Immature natural killer cell (primary cell): ENCODE data around the gene DYNLT3. TPM values are rescaled to one million over a fixed set of nuclear protein-coding genes. Genes with fewer than 3 reads are reported as not detected.
A peak's percentile ranks its signal among the peaks of the same experiment; 100 is the strongest.

Experiments
- DNase-seq, 3 donors: peaks; one replicate each; pipeline ENCODE4 v3.0.0; 2022; ENCODE audit warnings: mixed read lengths in 1 of 3
- H3K27ac Mint-ChIP-seq, 6 donors: one replicate each; pipeline ENCODE4 v1.8.0; 2020; ENCODE audit warnings: mixed read lengths in 6 of 6, mild to moderate bottlenecking in 5 of 6, inconsistent platforms in 4 of 6, moderate library complexity in 3 of 6
- H3K27me3 Mint-ChIP-seq, 3 donors: one replicate each; pipeline ENCODE4 v1.8.0; 2020 to 2021; ENCODE audit warnings: low read depth in 3 of 3, mild to moderate bottlenecking in 3 of 3, mixed read lengths in 3 of 3, moderate library complexity in 3 of 3, inconsistent platforms in 1 of 3
- H3K36me3 Mint-ChIP-seq, 3 donors: one replicate each; pipeline ENCODE4 v1.8.0; 2020; ENCODE audit warnings: mixed read lengths in 3 of 3, inconsistent platforms in 2 of 3, mild to moderate bottlenecking in 2 of 3
- H3K4me1 Mint-ChIP-seq, 2 donors: one replicate each; pipeline ENCODE4 v1.8.0; 2020; ENCODE audit warnings: inconsistent platforms in 2 of 2, mild to moderate bottlenecking in 2 of 2, mixed read lengths in 2 of 2, moderate library complexity in 1 of 2
- H3K4me3 Mint-ChIP-seq, 5 donors: one replicate each; pipeline ENCODE4 v1.8.0; 2020; ENCODE audit warnings: mild to moderate bottlenecking in 5 of 5, mixed read lengths in 5 of 5, inconsistent platforms in 3 of 5, moderate library complexity in 3 of 5
- H3K9me3 Mint-ChIP-seq, 6 donors: one replicate each; pipeline ENCODE4 v1.8.0; 2020; ENCODE audit warnings: mild to moderate bottlenecking in 6 of 6, mixed read lengths in 6 of 6, inconsistent platforms in 4 of 6, moderate library complexity in 3 of 6
- polyA plus RNA-seq, 3 donors: library from polyadenylated mRNA; unstranded; fragments of 300-500 nt; fragmentation: Illumina TruSeq; gene quantifications; one replicate each; pipeline ENCODE4 v1.2.3, GENCODE V29; 2021

The DYNLT3 gene
- polyA plus RNA-seq, 3 donors from 2014 or later = 24.4 to 43.0 (median 26.5) TPM

GRCh38 chrX:37867536-37868153 is 20.3 kb upstream of the DYNLT3 start:
- H3K27me3 Mint-ChIP-seq = peaks cover 3 to 8% (median 5%) of the 10 kb centered on the region in 3 donors
- H3K27ac Mint-ChIP-seq = peak overlapping the region in 1 of 6 donors; percentile 8
- peaks cover 10 to 11% of the 10 kb centered on the region in 2 donors for H3K4me1 Mint-ChIP-seq
- H3K9me3 Mint-ChIP-seq = peaks cover 0 to 3% (median 0%) of the 10 kb centered on the region in 6 donors
- peaks cover 0 to 6% (median 0%) of the 10 kb centered on the region in 3 donors for H3K36me3 Mint-ChIP-seq
- no peak for DNase-seq
- peak overlapping the region in 3 of 5 donors; percentile 1 to 40 (median 18) for H3K4me3 Mint-ChIP-seq

DNA sequence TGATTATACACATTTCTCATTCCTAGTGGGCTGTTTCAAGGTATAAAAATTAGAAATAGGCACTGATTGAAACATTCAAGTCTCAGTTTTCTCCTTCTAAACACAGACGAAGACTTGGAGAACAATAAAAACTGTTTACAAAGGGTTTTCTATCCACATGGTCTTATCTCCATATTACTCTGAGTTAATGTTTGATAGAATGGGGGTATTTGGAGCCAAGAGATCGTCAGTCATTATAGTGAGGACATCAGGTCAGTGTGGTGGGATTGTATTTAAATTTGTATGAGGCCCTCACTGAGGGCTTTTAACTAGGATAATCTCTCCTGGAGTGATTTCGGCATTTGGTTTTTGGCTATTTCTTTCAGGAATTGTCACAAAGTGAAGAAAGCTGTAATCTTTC is 16.4 kb upstream of the DYNLT3 start:
- Mint-ChIP-seq H3K27me3 (peaks cover 2 to 6% (median 5%) of the 10 kb centered on the region in 3 donors), H3K4me3 (no peak overlapping the region), H3K4me1 (peaks cover 10 to 11% of the 10 kb centered on the region in 2 donors), H3K27ac (no peak overlapping the region), H3K36me3 (no peaks in the 10 kb centered on the region), H3K9me3 (no peaks in the 10 kb centered on the region)
- no peak for DNase-seq

DNA sequence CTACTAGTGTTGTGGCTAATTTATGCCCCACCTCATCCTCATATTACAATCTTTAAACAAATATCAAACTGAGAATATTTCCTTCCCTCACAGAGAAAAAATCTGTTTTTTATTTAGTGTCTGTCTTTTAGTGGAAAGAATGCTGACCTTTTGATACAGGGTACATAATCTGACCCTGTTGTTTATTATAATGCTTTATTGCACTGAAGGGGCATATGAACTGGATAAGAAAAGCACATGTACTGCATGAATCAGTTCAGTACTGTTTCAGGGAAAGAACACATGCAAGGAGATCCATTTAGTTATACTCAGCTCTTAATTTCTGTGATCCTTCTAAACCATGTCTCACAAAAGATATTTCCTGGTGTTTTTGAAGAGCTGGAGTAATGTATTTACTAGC is 15.5 kb upstream of the DYNLT3 start:
- H3K4me1 Mint-ChIP-seq = peaks cover 6 to 8% of the 10 kb centered on the region in 2 donors
- no peaks in the 10 kb centered on the region for H3K9me3 Mint-ChIP-seq
- H3K27me3 Mint-ChIP-seq = peaks cover 2 to 6% (median 5%) of the 10 kb centered on the region in 3 donors
- H3K27ac Mint-ChIP-seq = no peak overlapping the region
- no peak for DNase-seq
- no peak overlapping the region for H3K4me3 Mint-ChIP-seq
- no peaks in the 10 kb centered on the region for H3K36me3 Mint-ChIP-seq

- Mint-ChIP-seq H3K4me1 (no peaks in the 10 kb centered on the region), H3K9me3 (no peaks in the 10 kb centered on the region), H3K36me3 (no peaks in the 10 kb centered on the region), H3K27me3 (peaks cover 2 to 7% (median 2%) of the 10 kb centered on the region in 3 donors), H3K4me3 (no peak overlapping the region), H3K27ac (no peak overlapping the region)
- DNase-seq = no peak
These were observed 13.3 kb upstream of the DYNLT3 start for GRCh38 chrX:37860721-37861120.

GRCh38 chrX:37854748-37855147 is 7.4 kb upstream of the DYNLT3 start:
- Mint-ChIP-seq H3K27me3 (peaks cover 0 to 8% (median 5%) of the 10 kb centered on the region in 3 donors), H3K36me3 (no peaks in the 10 kb centered on the region), H3K9me3 (no peaks in the 10 kb centered on the region), H3K4me3 (no peak overlapping the region), H3K4me1 (no peaks in the 10 kb centered on the region), H3K27ac (no peak overlapping the region)
- no peak for DNase-seq

- no peaks in the 10 kb centered on the region for H3K9me3 Mint-ChIP-seq
- H3K4me3 Mint-ChIP-seq = no peak overlapping the region
- DNase-seq = no peak
- no peak overlapping the region for H3K27ac Mint-ChIP-seq
- H3K4me1 Mint-ChIP-seq = no peaks in the 10 kb centered on the region
- H3K27me3 Mint-ChIP-seq = peaks cover 0 to 8% (median 5%) of the 10 kb centered on the region in 3 donors
- H3K36me3 Mint-ChIP-seq = no peaks in the 10 kb centered on the region
These were observed 6.8 kb upstream of the DYNLT3 start for GRCh38 chrX:37854148-37854547.

DNA sequence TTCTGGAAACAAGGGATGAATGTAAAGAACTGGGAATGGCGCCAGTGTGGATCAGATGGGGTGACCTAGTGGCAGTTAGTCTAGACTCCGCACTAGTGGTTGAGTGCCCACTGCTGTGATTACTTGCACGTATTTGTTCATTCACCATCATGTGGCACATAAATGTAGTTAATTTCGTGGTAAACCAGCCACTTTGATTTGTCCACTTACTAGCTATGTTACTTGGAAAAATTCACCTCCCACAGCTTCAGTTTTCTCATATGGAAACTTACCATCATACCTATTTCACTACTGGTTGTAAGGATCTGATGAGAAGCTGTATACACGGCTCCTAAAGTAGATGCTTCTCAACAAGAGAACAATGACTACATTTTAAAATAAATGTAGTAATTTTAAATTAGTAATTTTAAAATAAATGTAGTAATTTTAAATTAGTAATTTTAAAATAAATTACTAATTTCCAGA is 394 bp upstream of the DYNLT3 start:
- H3K9me3 Mint-ChIP-seq = no peaks in the 10 kb centered on the region
- H3K36me3 Mint-ChIP-seq = no peaks in the 10 kb centered on the region
- peak overlapping the region; percentile 61 to 91 (median 88) for H3K27ac Mint-ChIP-seq
- H3K4me1 Mint-ChIP-seq = peaks cover 10 to 13% of the 10 kb centered on the region in 2 donors
- peaks cover 0 to 7% (median 0%) of the 10 kb centered on the region in 3 donors for H3K27me3 Mint-ChIP-seq
- H3K4me3 Mint-ChIP-seq = peak overlapping the region; percentile 84 to 88 (median 85)
- no peak for DNase-seq

DNA sequence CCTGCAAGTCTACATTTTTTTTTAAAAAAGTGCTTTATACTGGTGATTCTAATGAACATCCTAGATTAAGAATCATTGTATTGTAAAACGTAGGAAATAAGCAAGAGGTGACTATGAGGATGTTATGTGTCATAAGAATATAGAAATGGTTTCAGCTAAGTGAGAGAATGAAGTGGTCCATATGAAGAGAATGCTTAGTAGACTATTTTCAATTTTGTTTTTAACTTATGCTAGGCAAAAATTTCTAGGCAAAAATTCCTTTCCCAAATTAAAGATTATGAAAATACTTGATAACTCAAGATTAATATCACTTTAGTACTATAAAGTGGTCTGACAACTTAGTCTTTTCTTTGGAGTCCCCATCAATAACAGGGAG is 825 bp downstream of the DYNLT3 start:
- no peaks in the 10 kb centered on the region for H3K36me3 Mint-ChIP-seq
- peaks cover 0 to 2% (median 0%) of the 10 kb centered on the region in 3 donors for H3K27me3 Mint-ChIP-seq
- H3K9me3 Mint-ChIP-seq = no peaks in the 10 kb centered on the region
- peaks cover 12 to 13% of the 10 kb centered on the region in 2 donors for H3K4me1 Mint-ChIP-seq
- peak overlapping the region; percentile 73 to 88 (median 84) for H3K4me3 Mint-ChIP-seq
- H3K27ac Mint-ChIP-seq = peak overlapping the region; percentile 70 to 83 (median 80)
- no peak for DNase-seq

- Mint-ChIP-seq H3K9me3 (no peaks in the 10 kb centered on the region), H3K27me3 (peaks cover 0 to 2% (median 0%) of the 10 kb centered on the region in 3 donors), H3K27ac (peak overlapping the region; percentile 70 to 83 (median 80)), H3K36me3 (peaks cover 0 to under 1% (median 0%) of the 10 kb centered on the region in 3 donors), H3K4me3 (peak overlapping the region; percentile 73 to 88 (median 84)), H3K4me1 (peaks cover 12 to 13% of the 10 kb centered on the region in 2 donors)
- no peak for DNase-seq
These were observed 1.2 kb downstream of the DYNLT3 start for GRCh38 chrX:37846141-37846540.

DNA sequence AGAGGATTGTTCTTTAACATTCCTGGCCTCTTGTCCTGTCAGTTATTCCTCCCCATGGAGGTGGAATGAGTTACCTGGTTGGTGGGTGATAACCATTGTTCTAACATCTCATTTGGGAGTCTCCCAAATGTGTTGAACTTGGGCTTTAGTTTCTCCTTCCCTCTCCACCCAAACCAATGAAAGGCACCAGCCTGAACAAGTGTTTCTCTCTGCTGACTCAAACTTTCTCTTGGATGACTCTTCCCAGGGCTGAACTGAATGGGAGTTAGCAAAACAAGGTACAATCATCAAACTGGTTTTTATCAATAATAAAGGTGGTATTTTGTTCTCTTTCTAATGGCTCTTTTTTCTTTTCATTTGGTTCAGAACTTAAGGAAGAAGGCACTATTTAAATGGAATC is 2.7 kb downstream of the DYNLT3 start:
- H3K27me3 Mint-ChIP-seq = peaks cover 0 to 2% (median 0%) of the 10 kb centered on the region in 3 donors
- no peak for DNase-seq
- H3K9me3 Mint-ChIP-seq = no peaks in the 10 kb centered on the region
- H3K27ac Mint-ChIP-seq = no peak overlapping the region
- no peak overlapping the region for H3K4me3 Mint-ChIP-seq
- peaks cover 0 to 5% (median 0%) of the 10 kb centered on the region in 3 donors for H3K36me3 Mint-ChIP-seq
- H3K4me1 Mint-ChIP-seq = peaks cover 12 to 13% of the 10 kb centered on the region in 2 donors

DNA sequence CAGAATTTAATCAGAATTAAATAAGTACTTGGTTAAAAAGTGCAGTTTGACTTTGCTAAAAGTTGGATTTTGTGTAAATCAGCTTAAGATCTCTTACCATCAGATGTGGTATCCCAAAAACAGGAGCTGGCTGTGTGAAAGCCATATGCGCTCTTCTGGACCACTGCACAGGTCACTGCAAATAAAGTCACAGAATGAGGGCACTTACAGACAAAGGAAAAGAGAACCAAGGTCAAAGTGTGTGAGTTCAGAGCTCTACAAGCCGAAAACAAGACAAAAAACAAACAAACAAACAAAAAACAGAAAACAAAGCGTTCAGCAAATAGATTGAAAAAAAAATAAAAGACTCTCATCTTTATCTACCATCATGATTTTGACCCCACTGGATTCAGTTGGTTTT is 6.4 kb downstream of the DYNLT3 start:
- no peak overlapping the region for H3K4me3 Mint-ChIP-seq
- DNase-seq = no peak
- peaks cover 0 to 3% (median 2%) of the 10 kb centered on the region in 3 donors for H3K27me3 Mint-ChIP-seq
- H3K36me3 Mint-ChIP-seq = peaks cover 0 to 10% (median 0%) of the 10 kb centered on the region in 3 donors
- H3K4me1 Mint-ChIP-seq = peaks cover under 1 to 1% of the 10 kb centered on the region in 2 donors
- H3K9me3 Mint-ChIP-seq = no peaks in the 10 kb centered on the region
- peak overlapping the region in 1 of 6 donors; percentile 9 for H3K27ac Mint-ChIP-seq

- no peak overlapping the region for H3K4me3 Mint-ChIP-seq
- no peak for DNase-seq
- H3K27me3 Mint-ChIP-seq = peaks cover 2 to 3% (median 2%) of the 10 kb centered on the region in 3 donors
- no peaks in the 10 kb centered on the region for H3K9me3 Mint-ChIP-seq
- peaks cover 0 to 6% (median 0%) of the 10 kb centered on the region in 3 donors for H3K36me3 Mint-ChIP-seq
- no peak overlapping the region for H3K27ac Mint-ChIP-seq
- H3K4me1 Mint-ChIP-seq = no peaks in the 10 kb centered on the region
These were observed 12.4 kb downstream of the DYNLT3 start for GRCh38 chrX:37834937-37835336.

- Mint-ChIP-seq H3K36me3 (no peaks in the 10 kb centered on the region), H3K4me3 (no peak overlapping the region), H3K4me1 (peaks cover under 1 to 3% of the 10 kb centered on the region in 2 donors), H3K9me3 (no peaks in the 10 kb centered on the region), H3K27ac (no peak overlapping the region), H3K27me3 (peaks cover 0 to 2% (median 2%) of the 10 kb centered on the region in 3 donors)
- DNase-seq = no peak
These were observed 17.0 kb downstream of the DYNLT3 start for GRCh38 chrX:37830371-37830770.

GRCh38 chrX:37829721-37830120 is 17.6 kb downstream of the DYNLT3 start:
- H3K4me3 Mint-ChIP-seq = peak overlapping the region in 1 of 5 donors; percentile 33
- no peaks in the 10 kb centered on the region for H3K9me3 Mint-ChIP-seq
- H3K27ac Mint-ChIP-seq = peak overlapping the region in 1 of 6 donors; percentile 8

More at GRCh38 chrX:37829721-37830120, 17.6 kb downstream of the DYNLT3 start:
- Mint-ChIP-seq H3K27me3 (peaks cover 2% of the 10 kb centered on the region in 3 donors), H3K36me3 (no peaks in the 10 kb centered on the region), H3K4me1 (peaks cover 7 to 9% of the 10 kb centered on the region in 2 donors)
- no peak for DNase-seq
